CD4-positive, alpha-beta T cell treated with Interleukin-10 for 1 hour (primary cell): Measurements from ENCODE around the gene GLYR1.

ENCODE experiments used
- DNase-seq: peaks from one replicate; pipeline ENCODE4 v3.0.0-alpha.2; 2020

Gene GLYR1

DNA sequence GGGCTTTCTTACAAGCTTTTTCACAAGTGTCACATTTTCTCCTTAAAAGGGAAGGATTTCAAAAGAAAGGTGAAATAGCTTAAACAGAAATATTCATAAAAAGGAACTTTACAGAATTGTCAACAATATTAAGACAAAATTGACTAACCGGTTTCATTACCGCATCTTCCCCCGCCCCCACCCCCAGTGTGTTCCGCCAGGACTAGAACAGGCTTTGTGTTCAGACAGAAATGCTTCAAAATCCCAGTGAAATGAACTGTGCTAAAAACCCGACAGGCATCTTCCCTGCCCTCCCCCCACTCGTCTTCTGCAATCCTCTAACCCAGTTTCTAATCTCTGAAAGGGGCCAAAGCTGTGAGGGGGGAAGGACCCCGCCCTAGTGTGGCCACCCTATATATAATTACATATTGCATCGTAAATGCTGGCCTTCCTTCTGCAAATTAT, 43.7 kb downstream of the GLYR1 start:
- DNase-seq = no peak

DNA sequence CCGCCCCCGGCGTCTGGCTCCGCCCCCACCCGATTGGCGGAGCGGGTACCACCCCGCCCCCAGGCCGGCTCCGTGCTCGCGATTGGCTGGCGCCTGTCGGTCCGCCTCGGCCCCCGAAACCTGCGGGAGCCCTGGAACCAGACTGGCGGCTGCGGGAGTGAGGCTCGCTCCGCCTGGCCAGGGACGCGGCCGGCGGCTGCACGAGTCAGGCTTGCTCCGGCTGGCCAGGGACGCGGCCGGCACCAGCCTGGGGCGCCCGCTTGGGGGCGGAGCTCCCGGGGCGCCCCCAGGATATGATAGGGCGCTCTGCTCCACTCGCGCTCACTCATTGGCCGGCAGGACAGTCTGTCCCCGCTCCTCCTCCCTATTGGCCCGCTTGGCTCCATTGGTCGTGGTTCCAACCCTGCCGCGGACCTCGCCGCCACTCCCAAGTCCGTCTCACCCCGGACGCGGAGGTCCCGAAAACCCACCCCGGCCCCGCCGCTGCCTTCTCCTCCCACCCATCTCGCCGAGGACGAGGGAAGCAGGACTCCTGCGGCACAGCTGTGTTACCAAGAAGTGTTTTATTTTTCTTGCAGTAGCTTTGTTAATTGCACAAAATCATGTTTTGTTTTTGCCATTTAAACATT, 44.3 kb downstream of the GLYR1 start:
- DNase-seq = peak; percentile 88

DNA sequence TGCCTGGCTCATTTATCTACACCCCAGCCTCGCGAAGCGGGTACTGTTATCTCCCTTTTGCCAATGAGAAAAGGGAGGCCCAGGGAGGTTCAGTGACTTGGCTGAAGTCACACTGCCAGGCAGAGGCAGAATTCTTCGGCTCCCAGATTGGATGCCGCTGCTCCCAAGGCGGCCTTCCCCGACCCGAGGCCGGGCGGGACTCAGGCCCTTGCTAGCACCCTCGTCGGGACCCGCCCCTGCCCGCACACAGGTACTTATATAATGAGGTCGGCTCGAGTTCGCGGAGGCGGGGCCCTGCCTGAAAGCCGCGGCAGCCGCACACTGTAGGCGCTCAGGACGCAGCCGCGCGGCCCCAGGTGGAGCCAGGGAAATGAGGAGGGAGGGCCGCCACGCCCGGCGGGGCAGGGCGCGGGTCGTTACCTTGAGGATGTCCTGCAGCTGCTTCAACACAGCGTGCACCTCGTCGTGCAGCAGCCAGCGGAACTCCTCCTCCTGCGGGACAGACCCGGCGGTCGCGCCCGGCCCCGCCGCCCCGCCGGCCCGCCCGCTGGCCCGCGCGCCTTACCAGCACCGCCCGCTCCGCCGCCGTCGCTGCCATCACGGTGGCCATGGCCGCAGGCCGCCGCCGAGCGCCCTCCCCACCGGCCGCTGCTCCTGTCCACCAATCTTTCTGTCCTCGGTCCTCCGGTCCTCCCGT, 45.0 kb downstream of the GLYR1 start, which contains the start of gene ROGDI:
TSS of gene ROGDI (minus strand) at position 672 of the 697 bp plus-strand sequence. CDS start at position 610, 62 bp downstream.
- DNase-seq = peak; percentile 90

DNA sequence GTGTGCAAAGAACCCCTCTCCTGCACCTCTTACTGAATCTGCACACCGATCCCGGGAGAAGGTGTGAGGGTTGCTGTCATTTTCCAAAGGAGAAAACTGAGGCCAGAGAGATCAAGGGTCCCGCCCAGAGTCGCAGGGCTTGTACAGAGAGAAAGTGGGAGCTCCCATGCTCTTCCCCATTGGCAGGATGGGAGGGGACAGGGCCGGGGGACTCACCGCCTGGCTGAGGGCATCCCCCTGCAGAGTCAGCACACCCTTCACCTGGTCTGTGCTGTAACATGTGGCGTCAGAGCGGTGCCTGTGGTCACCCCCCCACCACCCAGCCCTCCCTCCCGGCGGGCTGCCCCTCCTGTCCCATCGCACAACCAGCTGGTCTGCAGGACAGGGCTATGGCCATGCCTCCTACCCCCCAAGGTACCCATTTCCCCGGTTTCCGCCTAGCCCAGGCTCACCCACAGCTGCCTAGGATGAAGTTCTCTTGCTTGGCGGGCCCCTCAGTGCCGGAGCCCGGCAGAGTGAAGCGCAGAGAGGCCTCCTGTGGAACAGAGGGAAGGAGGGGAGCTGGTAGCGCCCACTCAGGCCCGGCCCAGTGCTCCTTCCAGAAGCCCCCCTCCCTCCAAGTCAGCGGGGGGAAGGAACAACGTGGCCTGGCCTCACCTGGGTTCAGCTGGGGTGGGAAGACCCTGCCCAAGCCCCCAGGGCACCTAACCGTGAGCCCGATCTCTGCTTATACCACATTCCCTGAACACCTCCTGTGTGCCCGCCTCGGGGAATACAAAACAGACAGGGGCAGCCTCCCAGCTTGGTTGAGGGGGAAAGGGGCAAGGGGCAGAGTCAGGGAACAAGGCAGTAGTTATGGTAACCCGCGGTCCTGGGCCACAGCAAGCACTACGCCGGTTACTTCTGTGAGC, 45.8 kb downstream of the GLYR1 start:
- no peak for DNase-seq

DNA sequence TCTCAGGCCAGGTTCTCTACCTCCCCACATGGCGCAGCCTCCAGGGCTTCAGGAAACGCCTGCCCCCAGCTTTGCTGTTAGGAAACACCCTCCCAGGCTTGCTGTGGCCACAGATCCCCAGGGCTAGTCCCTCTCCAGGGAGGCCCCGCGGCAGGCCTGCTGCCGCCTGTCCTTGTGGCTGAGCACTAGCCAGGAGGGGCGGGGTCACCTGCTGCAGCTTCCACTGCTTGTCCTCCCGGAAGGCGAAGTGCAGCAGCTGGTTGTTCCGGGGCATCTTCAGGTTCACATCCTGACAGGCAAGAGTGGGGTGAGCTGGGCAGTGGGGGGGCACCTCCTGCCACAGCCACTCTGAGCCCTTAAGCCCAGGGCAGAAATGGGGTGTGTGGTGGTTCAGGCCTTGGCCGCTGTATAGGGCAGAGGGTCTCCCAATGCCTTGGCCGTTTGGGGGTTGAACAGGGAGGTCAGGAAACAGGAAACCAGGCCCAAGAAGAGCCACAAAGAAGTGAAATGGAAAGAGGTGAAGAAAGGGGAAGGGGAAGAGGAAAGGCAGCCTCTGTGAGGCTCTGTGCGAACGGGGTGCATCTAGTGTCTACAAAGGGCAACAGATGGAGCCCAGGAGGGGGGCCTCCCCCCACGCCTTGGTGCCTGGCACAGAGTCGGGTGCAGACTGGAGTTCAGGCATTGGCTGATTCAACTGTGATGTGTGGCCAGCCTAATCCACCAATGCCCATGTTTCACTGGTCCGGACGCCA, 46.6 kb downstream of the GLYR1 start:
- DNase-seq = no peak

DNA sequence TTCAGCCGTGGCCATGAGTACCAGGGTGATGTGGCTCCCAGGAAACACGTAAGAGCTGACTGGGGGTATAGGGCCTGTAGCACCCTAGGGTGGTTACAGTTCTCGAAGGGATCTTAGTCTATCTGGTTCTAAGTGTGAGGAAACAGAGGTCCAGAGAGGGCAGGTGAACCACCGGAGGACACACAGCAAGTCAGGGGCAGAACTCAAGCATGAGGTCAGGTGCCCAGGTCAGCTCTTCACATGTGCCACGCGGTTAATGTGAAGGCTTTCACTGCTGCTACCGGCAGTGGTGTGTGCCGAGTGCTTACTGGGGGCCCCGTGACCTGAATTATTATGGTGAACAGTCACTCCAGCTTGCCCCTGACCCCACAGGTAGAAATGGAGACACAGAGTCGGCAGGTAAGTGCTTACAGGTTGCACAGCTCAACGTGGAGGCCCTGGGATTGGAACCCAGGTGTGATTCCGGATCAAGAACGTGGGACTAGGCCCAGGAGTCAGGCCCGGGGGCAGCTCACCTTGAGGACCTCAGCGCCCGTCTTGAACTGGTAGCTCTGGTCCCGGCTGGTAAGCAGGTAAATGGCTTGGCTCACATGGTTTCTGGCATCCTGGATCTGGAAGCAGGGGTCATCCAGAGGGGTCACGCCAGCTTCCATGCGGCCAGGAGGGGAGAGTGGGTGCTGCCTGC, 47.8 kb downstream of the GLYR1 start:
- no peak for DNase-seq

DNA sequence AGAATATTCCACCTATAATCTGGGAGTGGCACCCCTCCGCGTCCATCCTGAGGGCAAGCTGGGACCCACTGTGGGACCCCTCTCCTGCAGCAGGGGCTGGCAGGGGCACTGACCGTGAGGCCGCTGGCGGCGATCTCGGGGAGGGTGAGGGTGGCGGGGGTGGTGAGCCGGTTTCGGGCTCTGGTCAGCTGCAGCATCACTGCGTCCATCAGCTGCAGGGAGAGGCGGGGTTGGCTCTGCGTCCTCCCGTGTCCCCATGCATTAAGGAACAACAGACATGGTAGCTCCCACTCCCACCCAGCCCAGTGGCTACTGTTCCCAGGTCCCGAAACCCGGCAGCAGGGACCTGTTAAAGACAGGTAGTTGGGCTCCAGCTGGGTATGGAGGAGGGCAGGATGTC, 48.6 kb downstream of the GLYR1 start:
- no peak for DNase-seq

DNA sequence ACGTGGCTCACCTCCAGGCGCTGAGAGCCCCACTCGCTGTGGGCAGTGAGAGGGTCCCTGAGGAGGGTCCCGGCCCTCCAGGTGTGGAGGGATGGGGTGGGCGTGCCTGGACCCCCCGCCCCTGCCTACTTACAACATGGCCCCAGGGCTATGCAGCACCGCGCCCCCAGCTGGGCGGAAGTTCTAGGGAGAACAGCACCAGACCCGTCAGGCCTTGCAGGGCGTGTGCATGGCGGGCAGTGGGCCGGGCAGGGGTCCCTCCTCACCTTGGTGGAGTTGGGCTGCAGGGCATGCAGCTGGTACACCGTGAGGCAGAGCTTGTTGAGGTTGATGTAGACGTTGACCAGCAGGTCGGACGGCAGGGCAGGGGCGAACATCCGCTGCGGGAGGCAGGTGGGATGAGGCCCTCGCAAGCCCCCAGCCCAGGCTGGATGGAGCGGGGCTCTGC, 49.3 kb downstream of the GLYR1 start:
- no peak for DNase-seq

DNA sequence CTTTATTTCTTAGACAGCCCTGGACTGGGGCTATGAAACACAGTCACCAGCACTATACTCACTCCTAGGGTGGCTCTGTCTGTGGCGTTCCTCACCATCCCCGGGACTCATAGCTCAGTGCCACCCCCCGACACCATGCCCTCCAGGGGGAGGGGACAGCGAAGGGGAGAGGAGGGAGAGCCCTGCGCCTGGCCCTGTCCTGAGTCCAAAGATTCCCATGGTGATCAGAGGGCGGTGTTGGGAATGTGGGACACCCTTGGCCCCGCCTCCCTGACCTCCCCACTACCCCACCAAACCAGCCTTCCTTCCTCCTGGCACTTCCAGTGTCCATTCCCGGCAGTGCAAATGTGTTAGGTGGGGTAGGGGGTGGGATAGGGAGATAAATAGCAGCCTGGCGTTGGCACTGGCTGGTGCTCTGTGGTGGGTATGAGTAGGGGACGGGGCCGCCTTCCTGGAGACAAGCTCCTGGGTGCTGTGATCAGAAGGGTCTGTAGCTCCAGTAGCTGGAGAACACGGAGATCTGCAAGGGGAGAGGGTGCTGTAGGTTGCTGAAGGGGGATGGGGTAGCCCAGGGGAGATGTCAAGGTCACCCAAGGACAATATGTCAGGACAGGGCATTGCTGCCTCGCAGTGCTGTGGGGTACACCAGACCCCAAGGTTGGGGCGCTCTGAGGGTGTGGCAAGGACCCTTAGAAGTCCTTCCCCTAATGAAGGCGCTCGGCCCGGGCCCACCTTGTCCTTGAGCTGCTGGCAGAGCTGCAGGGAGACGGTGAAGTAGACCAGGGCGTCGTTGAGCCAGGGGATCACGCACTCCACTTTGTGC, 49.9 kb downstream of the GLYR1 start:
- no peak for DNase-seq

DNA sequence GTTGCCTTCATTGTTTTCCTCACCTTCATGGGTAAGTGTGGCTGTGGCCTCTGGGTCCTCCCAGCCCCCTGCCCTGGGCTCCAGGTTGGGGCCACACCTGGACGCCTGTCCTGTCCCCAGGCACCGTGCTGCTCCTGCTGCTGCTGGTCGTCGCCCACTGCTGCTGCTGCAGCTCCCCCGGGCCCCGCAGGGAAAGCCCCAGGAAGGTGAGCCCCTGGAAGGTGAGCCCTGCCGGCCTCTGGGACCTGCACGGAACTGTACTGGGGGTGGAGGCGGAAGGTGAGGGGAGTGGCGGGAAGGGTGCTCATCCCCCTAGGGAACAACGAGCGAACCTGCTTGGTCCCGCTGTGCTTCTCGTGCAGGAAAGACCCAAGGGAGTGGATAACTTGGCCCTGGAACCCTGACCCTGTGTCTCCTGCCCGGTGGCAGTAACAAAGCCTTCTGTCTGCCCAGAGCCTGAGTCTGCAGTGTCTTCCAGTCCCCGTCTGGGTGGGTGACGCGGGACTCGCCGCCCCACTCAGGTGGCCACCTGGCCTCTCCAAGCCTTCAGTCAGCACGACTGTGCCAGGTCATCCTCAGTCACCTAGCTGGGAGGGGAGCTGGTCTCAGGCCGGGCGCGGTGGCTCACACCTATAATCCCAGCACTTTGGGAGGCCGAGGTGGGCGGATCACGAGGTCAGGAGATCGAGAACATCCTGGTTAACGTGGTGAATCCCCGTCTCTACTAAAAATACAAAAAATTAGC, 51.1 kb downstream of the GLYR1 start:
- no peak for DNase-seq

DNA sequence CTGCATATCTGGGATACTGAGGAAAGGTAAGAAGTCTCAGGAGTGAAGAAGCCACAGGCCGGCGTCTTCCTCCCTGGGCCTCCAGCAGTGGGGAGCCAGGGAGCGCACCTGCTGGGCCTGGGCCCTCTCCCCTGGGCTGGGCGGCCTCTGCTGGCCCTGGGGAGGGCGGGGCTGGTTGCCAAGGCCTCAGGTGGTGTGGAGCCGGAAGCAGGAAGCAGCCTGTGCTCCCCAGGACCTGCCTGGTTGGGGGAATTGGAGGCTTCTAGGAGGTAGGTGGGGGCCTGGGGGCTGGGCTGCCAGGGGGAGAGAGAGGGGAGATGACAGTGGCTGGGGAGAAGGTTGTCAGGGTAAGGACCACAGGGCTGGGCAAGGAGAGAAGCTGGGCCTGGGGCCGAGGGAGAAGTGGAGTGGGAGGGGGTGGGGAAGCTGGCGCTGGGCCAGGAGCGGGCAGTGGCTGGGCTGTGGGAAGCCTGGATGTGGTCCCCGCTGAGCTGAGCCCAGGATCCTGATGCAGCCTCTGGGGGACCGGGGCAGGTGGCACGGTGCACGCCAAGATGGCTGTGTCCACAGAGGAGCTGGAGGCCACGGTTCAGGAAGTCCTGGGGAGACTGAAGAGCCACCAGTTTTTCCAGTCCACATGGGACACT, 51.8 kb downstream of the GLYR1 start, which contains the start of gene SMIM22:
TSS of gene SMIM22 (plus strand) at position 189 of the 647 bp plus-strand sequence. CDS start at position 555, 366 bp downstream.
- no peak for DNase-seq

DNA sequence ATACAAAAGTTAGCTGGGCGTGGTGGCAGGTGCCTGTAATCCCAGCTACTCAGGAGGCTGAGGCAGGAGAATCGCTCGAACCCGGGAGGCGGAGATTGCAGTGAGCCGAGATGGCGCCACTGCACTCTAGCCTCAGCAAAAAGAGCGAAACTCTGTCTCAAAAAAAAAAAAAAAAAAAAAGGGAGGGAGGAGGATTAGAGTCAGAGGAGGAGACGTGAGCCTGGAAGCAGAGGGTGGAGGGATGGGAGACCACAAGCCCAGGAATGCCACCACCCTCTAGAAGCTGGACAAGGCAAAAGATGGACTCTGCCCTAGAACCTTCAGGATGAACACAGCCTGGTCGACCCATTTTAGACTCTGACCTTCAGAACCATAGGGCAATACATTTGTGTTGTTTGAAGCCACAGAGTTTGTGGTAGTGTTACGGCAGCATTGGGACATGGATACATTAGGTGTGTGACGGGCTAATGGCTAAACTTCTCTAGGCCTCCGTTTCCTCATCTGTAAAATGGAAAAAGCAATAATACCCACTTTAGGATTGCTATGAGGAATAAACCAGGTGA, 54.1 kb downstream of the GLYR1 start:
- no peak for DNase-seq

DNA sequence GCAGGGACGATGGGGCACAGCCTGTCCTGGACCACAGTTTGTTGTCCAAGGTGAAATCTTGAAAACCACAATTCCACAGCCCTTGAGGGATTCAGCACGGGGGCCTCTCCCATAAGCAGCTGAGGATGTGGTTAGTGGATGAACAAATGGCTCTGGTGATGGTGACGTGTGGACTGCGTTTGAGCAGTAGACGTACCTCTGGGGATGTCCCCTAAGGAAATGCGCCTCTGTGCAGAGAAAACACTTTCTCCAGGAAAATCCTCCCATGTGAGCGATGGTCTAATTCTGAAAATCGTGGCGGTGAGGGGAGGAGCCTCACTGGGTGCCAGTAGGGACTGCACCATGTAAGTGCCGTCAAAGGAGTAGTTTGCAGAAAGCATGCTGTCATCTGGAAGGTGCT, 56.2 kb downstream of the GLYR1 start:
- no peak for DNase-seq

DNA sequence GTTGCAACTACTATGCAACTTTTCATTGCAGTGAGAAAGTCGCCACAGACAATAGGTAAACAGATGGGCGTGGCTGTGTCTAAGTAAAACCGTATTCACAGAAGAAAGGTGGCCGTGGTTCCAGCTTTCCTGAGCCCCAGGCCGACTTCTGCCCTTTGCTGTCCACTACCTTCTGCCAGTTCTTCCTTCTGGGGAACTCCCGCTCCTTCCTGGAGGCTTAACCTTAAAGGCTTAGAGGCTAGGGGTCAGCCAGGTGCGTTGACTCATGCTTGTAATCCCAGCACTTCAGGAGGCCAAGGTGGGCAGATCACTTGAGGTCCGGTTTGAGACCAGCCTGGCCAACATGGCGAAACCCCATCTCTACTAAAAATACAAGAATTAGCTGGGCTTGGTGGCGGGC, 56.8 kb downstream of the GLYR1 start:
- no peak for DNase-seq

DNA sequence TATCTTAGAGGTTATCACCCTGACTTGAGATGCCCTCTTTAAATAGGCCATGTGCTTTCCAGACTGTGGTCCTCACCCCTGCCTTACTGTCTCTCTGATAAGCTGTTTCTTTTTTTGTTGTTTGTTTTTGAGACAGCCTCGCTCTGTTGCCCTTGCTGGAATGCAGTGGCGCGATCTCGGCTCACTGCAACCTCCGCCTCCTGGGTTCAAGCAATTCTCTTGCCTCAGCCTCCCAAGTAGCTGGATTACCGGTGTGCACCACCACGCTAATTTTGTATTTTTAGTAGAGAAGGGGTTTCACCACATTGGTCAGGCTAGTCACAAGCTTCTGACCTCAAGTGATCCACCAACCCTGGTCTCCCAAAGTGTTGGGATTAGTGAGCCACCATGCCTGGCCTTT, 58.2 kb downstream of the GLYR1 start:
- no peak for DNase-seq

DNA sequence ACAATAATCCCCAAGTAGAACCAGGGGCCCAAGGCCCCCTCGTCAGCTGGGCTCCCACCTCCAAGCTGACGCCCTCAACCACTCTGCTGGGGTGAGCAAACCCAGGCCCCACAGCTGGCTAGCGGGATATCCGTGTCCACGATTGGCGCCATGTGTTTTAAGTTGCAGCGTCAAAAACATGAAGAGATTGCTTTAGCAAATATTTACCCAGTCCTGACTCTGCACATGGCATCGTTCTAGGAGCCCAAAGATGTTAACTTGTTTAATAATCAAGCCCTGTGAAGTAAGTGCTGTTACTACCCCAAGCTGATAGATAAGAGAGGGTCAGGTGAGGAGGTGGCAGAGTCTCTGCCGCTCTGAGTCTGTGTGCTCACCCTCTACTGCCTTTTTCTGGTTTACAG, 58.6 kb downstream of the GLYR1 start:
- no peak for DNase-seq

DNA sequence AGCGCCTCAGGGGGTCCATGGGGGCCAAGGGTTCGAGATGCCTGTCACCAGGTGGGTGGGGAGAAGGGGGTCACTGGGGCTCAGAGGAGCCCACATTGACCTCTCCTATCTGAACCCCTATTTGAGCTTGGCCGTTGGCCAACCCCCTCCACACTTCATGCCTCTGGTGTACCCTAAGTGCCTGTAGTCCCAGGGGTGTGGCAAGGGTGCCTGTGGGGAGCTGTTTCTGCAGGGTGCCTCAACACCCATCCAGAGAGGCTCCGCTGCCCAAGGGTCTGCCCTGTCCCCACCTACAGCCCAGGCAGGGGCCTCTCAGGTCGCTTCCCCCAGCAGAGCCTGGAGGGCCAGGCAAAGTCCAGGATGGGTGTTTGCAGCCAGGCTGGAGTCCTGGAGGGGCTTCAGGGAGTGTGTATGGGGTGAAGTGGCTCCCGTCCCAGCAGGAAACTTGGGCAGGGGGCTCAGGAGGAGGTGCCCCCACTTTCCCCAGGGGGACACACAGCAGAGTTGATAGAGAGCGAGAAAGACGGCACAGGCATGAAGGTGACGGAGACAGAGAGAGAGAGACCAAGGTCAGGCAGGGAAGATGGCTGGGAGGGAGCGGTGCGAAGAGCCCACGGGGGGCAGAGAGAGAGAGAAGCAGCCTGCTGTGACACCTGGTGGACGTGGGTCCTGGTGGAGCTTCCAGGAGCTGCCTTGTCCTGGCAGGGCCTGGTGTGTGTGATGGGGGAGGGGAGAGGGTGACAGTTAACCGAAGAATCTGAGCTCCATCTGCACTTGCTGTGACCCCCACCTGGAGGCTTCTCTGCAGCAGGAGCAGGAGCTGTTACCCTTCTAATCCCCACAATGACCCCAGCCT, 59.2 kb downstream of the GLYR1 start, which contains the start of gene SEPTIN12:
TSS of gene SEPTIN12 (minus strand) at position 719 of the 856 bp plus-strand sequence. CDS start at position 19, 700 bp downstream.
- no peak for DNase-seq

DNA sequence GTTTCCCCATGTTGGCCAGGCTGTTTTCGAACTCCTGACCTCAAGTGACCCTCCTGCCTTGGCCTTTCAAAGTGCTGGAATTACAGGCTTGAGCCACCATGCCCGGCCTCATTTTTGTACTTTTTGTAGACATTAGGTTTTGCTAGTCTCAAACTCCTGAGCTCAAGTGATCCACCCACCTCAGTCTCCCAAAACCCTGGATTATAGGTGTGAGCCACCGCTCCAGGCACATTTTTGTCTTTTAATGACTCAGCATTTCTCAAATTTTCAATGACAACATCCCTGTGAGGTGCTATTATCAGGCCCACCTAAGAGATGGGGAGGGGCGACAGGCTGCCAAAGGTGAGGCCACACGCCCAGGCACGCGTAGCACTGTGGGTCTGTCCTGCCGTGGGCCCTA, 60.0 kb downstream of the GLYR1 start:
- no peak for DNase-seq
